CD14-positive monocyte (primary cell): ENCODE results near the gene OSCP1. TPM values are rescaled to one million over a fixed set of nuclear protein-coding genes. Genes with fewer than 3 reads are reported as not detected.

Experiments
- DNase-seq, 3 donors: peaks; one replicate each; pipeline ENCODE4 v3.0.0-alpha.2; 2011 to 2022
- H2AFZ ChIP-seq: 2 replicates; pipeline ENCODE4 v1.6.0; 2012; ENCODE audit warnings: mild to moderate bottlenecking, low read depth, low read length, inconsistent platforms; ENCODE audit not compliant: insufficient read depth, poor library complexity, severe bottlenecking
- H3K27ac ChIP-seq, 2 donors: 1 replicate in 1 of 2; 2 replicates in 1 of 2; pipeline ENCODE4 v1.5.1; 2012 to 2013; ENCODE audit warnings: low read length in 2 of 2, control low read depth in 1 of 2, inconsistent platforms in 1 of 2, low read depth in 1 of 2, mild to moderate bottlenecking in 1 of 2
- H3K27me3 ChIP-seq, 2 donors: one replicate each; pipeline versions ENCODE4 v1.6.0 to v1.6.1; 2011 to 2013; ENCODE audit warnings: low read length in 2 of 2; ENCODE audit not compliant: control insufficient read depth in 2 of 2, insufficient read depth in 2 of 2
- H3K36me3 ChIP-seq, 2 donors: replicated peaks in 1 of 2; 1 replicate in 1 of 2; 2 replicates in 1 of 2; pipeline versions ENCODE4 v1.5.1 to v1.6.1; 2012 to 2013; ENCODE audit warnings: low read length in 2 of 2, control low read depth in 1 of 2, inconsistent platforms in 1 of 2, mild to moderate bottlenecking in 1 of 2; ENCODE audit not compliant: insufficient read depth in 2 of 2, control insufficient read depth in 1 of 2
- H3K4me1 ChIP-seq, 2 donors: 1 replicate in 1 of 2; 2 replicates in 1 of 2; pipeline versions ENCODE4 v1.5.1 to v1.6.1; 2012 to 2013; ENCODE audit warnings: low read length in 2 of 2, control low read depth in 1 of 2, inconsistent platforms in 1 of 2, mild to moderate bottlenecking in 1 of 2, moderate library complexity in 1 of 2; ENCODE audit not compliant: insufficient read depth in 2 of 2, control insufficient read depth in 1 of 2
- H3K4me2 ChIP-seq: replicated peaks from 2 replicates; pipeline ENCODE3; 2012; ENCODE audit warnings: low read length, moderate library complexity, mild to moderate bottlenecking; ENCODE audit not compliant: poor library complexity, severe bottlenecking; ENCODE audit errors: extremely low read depth
- H3K4me3 ChIP-seq, 3 experiments: fragments of 200-600 bp in 1 of 3; sonication (generic) in 1 of 3; replicated peaks in 1 of 3; 1 replicate in 2 of 3; 2 replicates in 1 of 3; pipeline ENCODE4 v1.5.1; 2011 to 2013; ENCODE audit warnings: low read length in 3 of 3, mild to moderate bottlenecking in 3 of 3, control low read depth in 2 of 3, low read depth in 2 of 3, inconsistent platforms in 1 of 3, moderate library complexity in 1 of 3
- H3K79me2 ChIP-seq: 2 replicates; pipeline ENCODE4 v1.6.0; 2012; ENCODE audit warnings: mild to moderate bottlenecking, control low read depth, inconsistent platforms, low read length, moderate library complexity; ENCODE audit not compliant: insufficient read depth
- H3K9ac ChIP-seq: 2 replicates; pipeline ENCODE4 v1.6.0; 2017; ENCODE audit warnings: low read length, mild to moderate bottlenecking; ENCODE audit not compliant: insufficient read depth, poor library complexity, severe bottlenecking
- H3K9me3 ChIP-seq, 2 donors: replicated peaks in 1 of 2; 1 replicate in 1 of 2; 2 replicates in 1 of 2; pipeline versions ENCODE4 v1.5.1 to v1.6.1; 2012 to 2013; ENCODE audit warnings: low read length in 2 of 2, control low read depth in 1 of 2; ENCODE audit not compliant: control insufficient read depth in 1 of 2, insufficient read depth in 1 of 2
- H4K20me1 ChIP-seq: 2 replicates; pipeline ENCODE4 v1.6.0; 2012; ENCODE audit warnings: mild to moderate bottlenecking, low read length, control low read depth, moderate library complexity; ENCODE audit not compliant: insufficient read depth
- H3K27ac Mint-ChIP-seq, 7 donors: one replicate each; pipeline ENCODE4 v1.8.0; 2020; ENCODE audit warnings: mild to moderate bottlenecking in 7 of 7, mixed read lengths in 7 of 7, moderate library complexity in 6 of 7, inconsistent platforms in 2 of 7
- H3K27me3 Mint-ChIP-seq, 3 donors: one replicate each; pipeline ENCODE4 v1.8.0; 2021 to 2022; ENCODE audit warnings: low read depth in 3 of 3, mild to moderate bottlenecking in 3 of 3, mixed read lengths in 3 of 3, moderate library complexity in 3 of 3, inconsistent platforms in 1 of 3
- H3K36me3 Mint-ChIP-seq, 2 donors: one replicate each; pipeline ENCODE4 v1.8.0; 2020; ENCODE audit warnings: mixed read lengths in 2 of 2, inconsistent platforms in 1 of 2, mild to moderate bottlenecking in 1 of 2
- H3K4me1 Mint-ChIP-seq: one replicate; pipeline ENCODE4 v1.8.0; 2020; ENCODE audit warnings: mild to moderate bottlenecking, mixed read lengths
- H3K4me3 Mint-ChIP-seq, 2 donors: one replicate each; pipeline ENCODE4 v1.8.0; 2020; ENCODE audit warnings: mild to moderate bottlenecking in 2 of 2, mixed read lengths in 2 of 2, moderate library complexity in 1 of 2
- H3K9me3 Mint-ChIP-seq, 7 donors: one replicate each; pipeline ENCODE4 v1.8.0; 2020 to 2022; ENCODE audit warnings: mixed read lengths in 7 of 7, mild to moderate bottlenecking in 6 of 7, moderate library complexity in 6 of 7, inconsistent platforms in 2 of 7
- CTCF ChIP-seq: fragments of 200-600 bp; IDR thresholded peaks from one replicate; pipeline ENCODE4 v1.8.0; 2022; ENCODE audit warnings: antibody characterized with exemption, mild to moderate bottlenecking
- WGBS: methylation state at CpG from one replicate; pipeline ENCODE4 v1.1.5; 2013; ENCODE audit warnings: missing lambda C conversion rate; ENCODE audit not compliant: insufficient coverage; 5-methylcytosine and 5-hydroxymethylcytosine counted together
- intact Hi-C, 2 donors: fragments of 100-400 bp; cut with micrococcal nuclease; formaldehyde crosslinking; loops; one replicate each; pipeline versions ENCODE4 v1.15.0 to v1.15.1; 2023
- polyA plus RNA-seq, 3 donors: library from polyadenylated mRNA; depleted of rRNA in 1 of 3; unstranded in 2 of 3; stranded (reverse) in 1 of 3; fragments of 300-500 nt in 2 of 3; fragments of >200 nt in 1 of 3; fragmentation: Illumina TruSeq in 2 of 3; gene quantifications; 1 replicate in 2 of 3; 2 replicates in 1 of 3; pipeline ENCODE4 v1.2.3, GENCODE V29; 2012 to 2021

OSCP1 gene
- polyA plus RNA-seq, 3 donors: 0.12 to 0.82 TPM; not detected in 1

GRCh38 chr1:36400825-36401601 lies 49.2 kb downstream of the OSCP1 start:
- Mint-ChIP-seq H3K36me3 (peaks cover 3 to 7% of the 10 kb centered on the region in 2 donors), H3K9me3 (peaks cover 0 to 9% (median 2%) of the 10 kb centered on the region in 7 donors), H3K27ac (peak overlapping the region; percentile 94 to 97 (median 96)), H3K27me3 (peaks cover 0 to 7% (median 0%) of the 10 kb centered on the region in 3 donors), H3K4me1 (peaks cover 35% of the 10 kb centered on the region), H3K4me3 (peak overlapping the region; percentile 80 to 91)
- H3K27ac ChIP-seq: peak overlapping the region; percentile 79 to 95
- peak overlapping the region; percentile 39 to 75 (median 56) for H3K4me3 ChIP-seq
- intact Hi-C loops: loop anchor here in 1 of 2 donors (5.0 kb wide), 1 partner anchor 39 kb away; no protein-coding TSS in a partner anchor
- 22% methylated on average over 19 of the region's 22 CpGs for WGBS
- no peaks in the 10 kb centered on the region for H3K9me3 ChIP-seq
- H3K27me3 ChIP-seq: no peaks in the 10 kb centered on the region
- H3K79me2 ChIP-seq: peaks cover 26% of the 10 kb centered on the region
- H3K4me2 ChIP-seq: peak overlapping the region; percentile 73
- H3K36me3 ChIP-seq: no peaks in the 10 kb centered on the region
- peak overlapping the region; percentile 71 for H3K9ac ChIP-seq
- no peak for TF ChIP-seq CTCF
- peak; percentile 89 to 95 (median 94) for DNase-seq
- peak overlapping the region; percentile 84 for H2AFZ ChIP-seq
- H3K4me1 ChIP-seq: peaks cover 32 to 41% of the 10 kb centered on the region in 2 donors
- H4K20me1 ChIP-seq: no peaks in the 10 kb centered on the region

- peak overlapping the region; percentile 31 to 91 for H3K4me3 Mint-ChIP-seq
- peaks cover 31% of the 10 kb centered on the region for H3K79me2 ChIP-seq
- peak overlapping the region; percentile 89 to 97 (median 96) for H3K27ac Mint-ChIP-seq
- H3K27me3 Mint-ChIP-seq: peaks cover 0 to 7% (median 0%) of the 10 kb centered on the region in 3 donors
- H3K27ac ChIP-seq: peak overlapping the region; percentile 51 to 95
- intact Hi-C loops: loop anchor here in 1 of 2 donors (5.0 kb wide), 1 partner anchor 38 kb away; no protein-coding TSS in a partner anchor
- peaks cover 35% of the 10 kb centered on the region for H3K4me1 Mint-ChIP-seq
- H2AFZ ChIP-seq: peak overlapping the region; percentile 84
- no peak for TF ChIP-seq CTCF
- no peaks in the 10 kb centered on the region for H4K20me1 ChIP-seq
- no peak for DNase-seq
- peak overlapping the region; percentile 73 for H3K4me2 ChIP-seq
- WGBS: 86% methylated on average over 10 of the region's 10 CpGs
- H3K27me3 ChIP-seq: no peaks in the 10 kb centered on the region
- H3K9ac ChIP-seq: peak overlapping the region; percentile 71
- H3K36me3 Mint-ChIP-seq: peaks cover 3 to 11% of the 10 kb centered on the region in 2 donors
- H3K36me3 ChIP-seq: no peaks in the 10 kb centered on the region
- no peaks in the 10 kb centered on the region for H3K9me3 ChIP-seq
- peaks cover 0 to 8% (median 2%) of the 10 kb centered on the region in 7 donors for H3K9me3 Mint-ChIP-seq
- H3K4me3 ChIP-seq: peak overlapping the region in 2 of 3 experiments; percentile 25 to 75
- peaks cover 33 to 45% of the 10 kb centered on the region in 2 donors for H3K4me1 ChIP-seq
Observed at GRCh38 chr1:36400514-36400824, 49.8 kb downstream of the OSCP1 start.
